SK-N-SH (cell line): Measurements from ENCODE around the gene OR1J2.

ENCODE experiments used
- CTCF ChIP-seq: fragments of 200-600 bp; sonication (generic); IDR thresholded peaks from 2 replicates; pipeline ENCODE4 v1.6.1; 2017; ENCODE audit warnings: antibody characterized with exemption, mild to moderate bottlenecking, moderate library complexity
- NRF1 ChIP-seq: IDR thresholded peaks from 2 replicates; pipeline ENCODE4 v1.6.1; 2012; ENCODE audit warnings: low read depth, mild to moderate bottlenecking, low read length
- POLR2AphosphoS5 ChIP-seq: IDR thresholded peaks from 2 replicates; pipeline ENCODE4 v1.6.1; 2012; ENCODE audit warnings: low read depth, low read length

- TF ChIP-seq NRF1 = no peak
- no peak for TF ChIP-seq CTCF
- TF ChIP-seq POLR2AphosphoS5 = no peak
Measured at GRCh38 chr9:122552812-122553211, 42.2 kb downstream of the OR1J2 start, which contains the start of gene OR1N2.
